Neural progenitor cell (in vitro differentiated cells): ENCODE results near the gene CDC25B.

Source experiments
- EZH2 ChIP-seq: fragments of 200-600 bp; sonication (generic); IDR thresholded peaks from 2 replicates; pipeline ENCODE4 v1.6.1; 2017; ENCODE audit warnings: antibody characterized with exemption, mild to moderate bottlenecking, moderate library complexity
- EZH2phosphoT487 ChIP-seq: fragments of 200-600 bp; sonication (generic); IDR thresholded peaks from 2 replicates; pipeline ENCODE4 v1.6.1; 2017; ENCODE audit warnings: antibody characterized with exemption
- TF ChIP-seq, protein P1 (sequence below): fragments of 200-600 bp; sonication (generic); IDR thresholded peaks from 2 replicates; pipeline ENCODE4 v1.5.1; 2017; ENCODE audit warnings: antibody characterized with exemption, mild to moderate bottlenecking

DNA sequence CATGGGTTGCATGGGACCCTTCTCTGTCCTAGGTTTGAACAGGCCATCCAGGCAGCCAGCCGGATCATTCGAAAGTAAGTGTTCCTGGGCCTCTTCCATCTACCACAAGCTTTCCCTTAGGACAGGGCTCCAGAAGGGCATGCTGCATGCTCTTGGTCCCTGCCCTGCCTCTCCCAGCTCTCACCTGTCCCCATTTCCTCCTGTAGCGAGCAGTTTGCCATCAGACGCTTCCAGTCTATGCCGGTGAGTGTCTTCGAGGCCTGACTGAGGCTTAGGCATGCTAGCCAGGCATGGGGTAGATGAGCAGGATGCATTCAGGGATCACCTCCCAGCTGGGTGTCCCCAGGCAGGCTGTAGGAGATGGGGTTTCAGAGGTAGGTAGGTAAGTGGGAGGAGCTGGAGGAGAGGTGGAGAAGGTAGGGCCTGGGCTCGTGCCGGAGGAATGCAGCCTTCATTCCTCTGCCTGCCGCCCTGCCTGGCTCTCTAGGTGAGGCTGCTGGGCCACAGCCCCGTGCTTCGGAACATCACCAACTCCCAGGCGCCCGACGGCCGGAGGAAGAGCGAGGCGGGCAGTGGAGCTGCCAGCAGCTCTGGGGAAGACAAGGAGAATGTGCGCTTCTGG lies 4.3 kb downstream of the CDC25B start:
- TF ChIP-seq, protein P1, sequence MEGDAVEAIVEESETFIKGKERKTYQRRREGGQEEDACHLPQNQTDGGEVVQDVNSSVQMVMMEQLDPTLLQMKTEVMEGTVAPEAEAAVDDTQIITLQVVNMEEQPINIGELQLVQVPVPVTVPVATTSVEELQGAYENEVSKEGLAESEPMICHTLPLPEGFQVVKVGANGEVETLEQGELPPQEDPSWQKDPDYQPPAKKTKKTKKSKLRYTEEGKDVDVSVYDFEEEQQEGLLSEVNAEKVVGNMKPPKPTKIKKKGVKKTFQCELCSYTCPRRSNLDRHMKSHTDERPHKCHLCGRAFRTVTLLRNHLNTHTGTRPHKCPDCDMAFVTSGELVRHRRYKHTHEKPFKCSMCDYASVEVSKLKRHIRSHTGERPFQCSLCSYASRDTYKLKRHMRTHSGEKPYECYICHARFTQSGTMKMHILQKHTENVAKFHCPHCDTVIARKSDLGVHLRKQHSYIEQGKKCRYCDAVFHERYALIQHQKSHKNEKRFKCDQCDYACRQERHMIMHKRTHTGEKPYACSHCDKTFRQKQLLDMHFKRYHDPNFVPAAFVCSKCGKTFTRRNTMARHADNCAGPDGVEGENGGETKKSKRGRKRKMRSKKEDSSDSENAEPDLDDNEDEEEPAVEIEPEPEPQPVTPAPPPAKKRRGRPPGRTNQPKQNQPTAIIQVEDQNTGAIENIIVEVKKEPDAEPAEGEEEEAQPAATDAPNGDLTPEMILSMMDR, result no peak
- no peak for TF ChIP-seq EZH2
- no peak for TF ChIP-seq EZH2phosphoT487
